ENCODE results near the gene DLG5. TPM values are rescaled to one million over a fixed set of nuclear protein-coding genes. Genes with fewer than 3 reads are reported as not detected.
A peak's percentile ranks its signal among the peaks of the same experiment; 100 is the strongest.

DLG5 gene
- total RNA-seq, 1 experiment from 2014 or later, result 127 TPM

DNA sequence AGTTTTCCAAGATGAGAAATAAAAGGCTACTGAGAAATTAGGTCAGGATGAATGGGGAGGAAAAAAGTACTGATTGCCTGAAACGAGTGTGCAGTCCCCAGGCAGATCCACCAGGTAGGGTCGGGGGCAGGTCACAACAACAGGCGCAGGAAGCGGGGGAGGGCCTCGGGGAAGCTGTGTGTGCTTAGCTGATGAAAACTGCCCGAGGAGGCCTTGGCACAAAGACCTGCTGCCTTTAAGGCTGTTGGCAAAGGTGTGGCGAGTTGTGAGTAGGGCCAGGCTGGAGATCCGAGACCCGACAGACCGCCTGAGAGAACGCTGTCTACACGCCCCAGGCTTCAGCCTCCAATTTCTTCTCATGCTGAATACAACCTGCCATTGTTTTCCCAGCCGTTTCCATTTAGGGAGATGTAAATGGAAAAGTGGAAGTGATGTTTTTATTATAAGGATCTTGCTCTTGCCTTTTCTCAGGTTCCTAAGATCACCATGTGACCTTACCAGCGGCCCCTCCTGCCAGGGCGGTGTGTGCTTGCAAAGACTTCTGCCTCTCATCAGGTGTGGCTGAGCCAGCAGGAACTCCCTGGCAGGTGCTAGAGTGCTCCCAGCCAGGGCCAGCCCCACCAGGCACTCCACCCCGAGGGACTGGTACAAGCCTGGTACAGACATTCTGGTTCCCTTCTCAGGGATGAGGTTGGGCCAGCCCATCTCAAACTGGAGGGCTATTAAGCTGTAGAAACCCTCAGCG is 60.8 kb downstream of the DLG5 start:
- TF ChIP-seq, protein P1, sequence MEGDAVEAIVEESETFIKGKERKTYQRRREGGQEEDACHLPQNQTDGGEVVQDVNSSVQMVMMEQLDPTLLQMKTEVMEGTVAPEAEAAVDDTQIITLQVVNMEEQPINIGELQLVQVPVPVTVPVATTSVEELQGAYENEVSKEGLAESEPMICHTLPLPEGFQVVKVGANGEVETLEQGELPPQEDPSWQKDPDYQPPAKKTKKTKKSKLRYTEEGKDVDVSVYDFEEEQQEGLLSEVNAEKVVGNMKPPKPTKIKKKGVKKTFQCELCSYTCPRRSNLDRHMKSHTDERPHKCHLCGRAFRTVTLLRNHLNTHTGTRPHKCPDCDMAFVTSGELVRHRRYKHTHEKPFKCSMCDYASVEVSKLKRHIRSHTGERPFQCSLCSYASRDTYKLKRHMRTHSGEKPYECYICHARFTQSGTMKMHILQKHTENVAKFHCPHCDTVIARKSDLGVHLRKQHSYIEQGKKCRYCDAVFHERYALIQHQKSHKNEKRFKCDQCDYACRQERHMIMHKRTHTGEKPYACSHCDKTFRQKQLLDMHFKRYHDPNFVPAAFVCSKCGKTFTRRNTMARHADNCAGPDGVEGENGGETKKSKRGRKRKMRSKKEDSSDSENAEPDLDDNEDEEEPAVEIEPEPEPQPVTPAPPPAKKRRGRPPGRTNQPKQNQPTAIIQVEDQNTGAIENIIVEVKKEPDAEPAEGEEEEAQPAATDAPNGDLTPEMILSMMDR (IDR thresholded peaks at IDR 0.05; ENCODE audit: unreplicated experiment), result no peak
- CTCF ChIA-PET, result interaction anchor here (0.6 to 1.0 kb wide), 2 partner anchors 14 to 18 kb away, joined by 3 read pairs; no protein-coding TSS in a partner anchor
- peaks cover 84% of the 10 kb centered on the region for H3K4me1 Mint-ChIP-seq (ENCODE audit: insufficient read depth, unreplicated experiment)
- POLR2A ChIA-PET, result interaction anchor here (1.1 to 33.0 kb wide), 4 partner anchors 8 to 81 kb away, joined by 3 to 903 read pairs (median 194); no protein-coding TSS in a partner anchor
- DNase-seq (ENCODE audit: unreplicated experiment), result peak; percentile 61
- intact Hi-C loops (cut with micrococcal nuclease), result no loop called here
- peak overlapping the region; percentile 97 for H3K27ac Mint-ChIP-seq (ENCODE audit: low read depth, unreplicated experiment)
- no peaks in the 10 kb centered on the region for H3K9me3 Mint-ChIP-seq (ENCODE audit: unreplicated experiment)
- no TSS peak for BruUV-seq (replicated peaks)
- peaks cover 100% of the 10 kb centered on the region for H3K36me3 Mint-ChIP-seq (ENCODE audit: insufficient read depth, unreplicated experiment)
- peak overlapping the region; percentile 21 for H3K4me3 Mint-ChIP-seq (ENCODE audit: unreplicated experiment)
- H3K27me3 Mint-ChIP-seq (ENCODE audit: insufficient read depth, unreplicated experiment), result no peaks in the 10 kb centered on the region

- H3K9me3 Mint-ChIP-seq (ENCODE audit: unreplicated experiment), result no peaks in the 10 kb centered on the region
- H3K36me3 Mint-ChIP-seq (ENCODE audit: insufficient read depth, unreplicated experiment), result peaks cover 100% of the 10 kb centered on the region
- H3K4me1 Mint-ChIP-seq (ENCODE audit: insufficient read depth, unreplicated experiment), result peaks cover 70% of the 10 kb centered on the region
- ChIA-PET POLR2A (interaction anchor here (1.1 to 33.0 kb wide), 6 partner anchors 6 to 82 kb away, joined by 3 to 903 read pairs (median 198); no protein-coding TSS in a partner anchor), CTCF (interaction anchor here (0.6 to 0.9 kb wide), 3 partner anchors 13 to 165 kb away, joined by 3 to 4 read pairs (median 4); partner anchors contain the start of gene POLR3A)
- no peaks in the 10 kb centered on the region for H3K27me3 Mint-ChIP-seq (ENCODE audit: insufficient read depth, unreplicated experiment)
- peak overlapping the region; percentile 97 for H3K27ac Mint-ChIP-seq (ENCODE audit: low read depth, unreplicated experiment)
- no peak overlapping the region for H3K4me3 Mint-ChIP-seq (ENCODE audit: unreplicated experiment)
- intact Hi-C loops (cut with micrococcal nuclease), result no loop called here
- TF ChIP-seq, protein P1 (IDR thresholded peaks at IDR 0.05; ENCODE audit: unreplicated experiment), result no peak
- no TSS peak for BruUV-seq (replicated peaks)
- no peak for DNase-seq (ENCODE audit: unreplicated experiment)
These were observed 62.3 kb downstream of the DLG5 start for GRCh38 chr10:77864151-77864851.

GRCh38 chr10:77863446-77863845 is 63.1 kb downstream of the DLG5 start:
- TF ChIP-seq, protein P1 (IDR thresholded peaks at IDR 0.05; ENCODE audit: unreplicated experiment), result no peak
- ChIA-PET CTCF (interaction anchor here (0.7 to 0.9 kb wide), 3 partner anchors 12 to 445 kb away, joined by 3 to 4 read pairs (median 3); no protein-coding TSS in a partner anchor), POLR2A (interaction anchor here (1.1 to 33.0 kb wide), 5 partner anchors 6 to 62 kb away, joined by 3 to 903 read pairs (median 385); no protein-coding TSS in a partner anchor)
- intact Hi-C loops (cut with micrococcal nuclease), result no loop called here
- no peaks in the 10 kb centered on the region for H3K27me3 Mint-ChIP-seq (ENCODE audit: insufficient read depth, unreplicated experiment)
- no peaks in the 10 kb centered on the region for H3K9me3 Mint-ChIP-seq (ENCODE audit: unreplicated experiment)
- peaks cover 63% of the 10 kb centered on the region for H3K4me1 Mint-ChIP-seq (ENCODE audit: insufficient read depth, unreplicated experiment)
- peaks cover 100% of the 10 kb centered on the region for H3K36me3 Mint-ChIP-seq (ENCODE audit: insufficient read depth, unreplicated experiment)
- peak overlapping the region; percentile 97 for H3K27ac Mint-ChIP-seq (ENCODE audit: low read depth, unreplicated experiment)
- BruUV-seq (replicated peaks), result no TSS peak
- H3K4me3 Mint-ChIP-seq (ENCODE audit: unreplicated experiment), result no peak overlapping the region
- no peak for DNase-seq (ENCODE audit: unreplicated experiment)

GRCh38 chr10:77862595-77862994 is 64.0 kb downstream of the DLG5 start:
- CTCF ChIA-PET, result interaction anchor here (0.6 to 1.3 kb wide), 4 partner anchors 14 to 65 kb away, joined by 3 to 7 read pairs (median 4); no protein-coding TSS in a partner anchor
- TF ChIP-seq, protein P1 (IDR thresholded peaks at IDR 0.05; ENCODE audit: unreplicated experiment), result no peak
- peak overlapping the region; percentile 12 for H3K4me3 Mint-ChIP-seq (ENCODE audit: unreplicated experiment)

More at GRCh38 chr10:77862595-77862994, 64.0 kb downstream of the DLG5 start:
- Mint-ChIP-seq H3K4me1 (ENCODE audit: insufficient read depth, unreplicated experiment) (peaks cover 57% of the 10 kb centered on the region), H3K27ac (ENCODE audit: low read depth, unreplicated experiment) (peak overlapping the region; percentile 80), H3K27me3 (ENCODE audit: insufficient read depth, unreplicated experiment) (no peaks in the 10 kb centered on the region), H3K9me3 (ENCODE audit: unreplicated experiment) (no peaks in the 10 kb centered on the region), H3K36me3 (ENCODE audit: insufficient read depth, unreplicated experiment) (peaks cover 98% of the 10 kb centered on the region)
- peak; percentile 63 for DNase-seq (ENCODE audit: unreplicated experiment)
- no TSS peak for BruUV-seq (replicated peaks)
- intact Hi-C loops (cut with micrococcal nuclease), result no loop called here
- POLR2A ChIA-PET, result interaction anchor here (0.7 to 33.0 kb wide), 10 partner anchors 8 to 171 kb away, joined by 3 to 903 read pairs (median 3); no protein-coding TSS in a partner anchor

All from MCF 10A (cell line).